Coronary artery (tissue), 2 donors: Measurements from ENCODE around the gene TENT4B.

ENCODE experiments used
- DNase-seq: peaks from one replicate; pipeline ENCODE4 v3.0.0-alpha.2; 2017; ENCODE audit warnings: low spot score
- H3K27ac ChIP-seq, 2 donors: fragments of 200-600 bp; sonication (generic); one replicate each; pipeline ENCODE4 v1.5.1; 2016 to 2019
- H3K4me3 ChIP-seq: fragments of 200-600 bp; sonication (generic); 2 replicates; pipeline ENCODE4 v1.5.1; 2016; ENCODE audit warnings: mild to moderate bottlenecking, moderate library complexity
- CTCF ChIP-seq: fragments of 200-600 bp; sonication (generic); IDR thresholded peaks from one replicate; pipeline ENCODE4 v1.5.1; 2019; ENCODE audit warnings: antibody characterized with exemption

The TENT4B gene

GRCh38 chr16:50247906-50248608, 95.0 kb downstream of the TENT4B start:
- peak; percentile 65 for DNase-seq
- no peak for TF ChIP-seq CTCF
- Histone ChIP-seq H3K4me3 (no peak overlapping the region), H3K27ac (no peak overlapping the region)

GRCh38 chr16:50248845-50249244, 95.7 kb downstream of the TENT4B start:
- no peak for TF ChIP-seq CTCF
- no peak for DNase-seq
- H3K4me3 ChIP-seq: no peak overlapping the region
- no peak overlapping the region for H3K27ac ChIP-seq

- TF ChIP-seq CTCF: no peak
- Histone ChIP-seq H3K27ac (peak overlapping the region in 1 of 2 donors; percentile 54), H3K4me3 (no peak overlapping the region)
- DNase-seq: peak; percentile 71
These were observed 98.4 kb downstream of the TENT4B start for GRCh38 chr16:50251375-50252081.

GRCh38 chr16:50252082-50252611, 99.0 kb downstream of the TENT4B start:
- Histone ChIP-seq H3K27ac (peak overlapping the region in 1 of 2 donors; percentile 26), H3K4me3 (no peak overlapping the region)
- TF ChIP-seq CTCF: no peak
- peak; percentile 64 for DNase-seq

GRCh38 chr16:50252874-50253513, 99.9 kb downstream of the TENT4B start:
- no peak for TF ChIP-seq CTCF
- no peak overlapping the region for H3K4me3 ChIP-seq
- no peak overlapping the region for H3K27ac ChIP-seq
- DNase-seq: no peak

- DNase-seq: peak; percentile 70
- H3K4me3 ChIP-seq: no peak overlapping the region
- peak overlapping the region in 1 of 2 donors; percentile 7 for H3K27ac ChIP-seq
- no peak for TF ChIP-seq CTCF
These were observed 100.4 kb downstream of the TENT4B start for GRCh38 chr16:50253514-50253910.
